Endodermal cell (in vitro differentiated cells): Measurements from ENCODE around the gene SOX6. TPM values are rescaled to one million over a fixed set of nuclear protein-coding genes. Genes with fewer than 3 reads are reported as not detected.
A peak's percentile ranks its signal among the peaks of the same experiment; 100 is the strongest.

Experiments
- DNase-seq: peaks from one replicate; pipeline ENCODE4 v3.0.0-alpha.2; 2017
- H3K27ac ChIP-seq: 2 replicates; pipeline ENCODE4 v1.5.1; 2013; ENCODE audit warnings: mild to moderate bottlenecking, low read depth, low read length, moderate library complexity
- H3K27me3 ChIP-seq: 2 replicates; pipeline ENCODE4 v1.6.1; 2013; ENCODE audit warnings: mild to moderate bottlenecking, low read length, moderate library complexity; ENCODE audit not compliant: insufficient read depth, control insufficient read depth, poor library complexity, severe bottlenecking
- H3K36me3 ChIP-seq: 2 replicates; pipeline ENCODE4 v1.7.0; 2013; ENCODE audit warnings: mild to moderate bottlenecking, low read length, moderate library complexity; ENCODE audit not compliant: control insufficient read depth, insufficient read depth
- H3K4me1 ChIP-seq: one replicate; pipeline ENCODE4 v1.7.0; 2013; ENCODE audit warnings: low read length; ENCODE audit not compliant: control insufficient read depth, insufficient read depth
- H3K4me3 ChIP-seq: 2 replicates; pipeline ENCODE4 v1.5.1; 2013; ENCODE audit warnings: mild to moderate bottlenecking, low read length, moderate library complexity
- H3K9ac ChIP-seq: 2 replicates; pipeline ENCODE4 v1.6.1; 2013; ENCODE audit warnings: mild to moderate bottlenecking, low read length, moderate library complexity; ENCODE audit not compliant: poor library complexity, severe bottlenecking; ENCODE audit errors: extremely low read depth
- H3K9me3 ChIP-seq: 2 replicates; pipeline ENCODE4 v1.6.1; 2013; ENCODE audit warnings: mild to moderate bottlenecking, low read length, moderate library complexity; ENCODE audit not compliant: control insufficient read depth
- H3K27ac Mint-ChIP-seq: 2 replicates; pipeline ENCODE4 v1.8.0; 2020; ENCODE audit warnings: mixed read lengths
- H3K27me3 Mint-ChIP-seq: 2 replicates; pipeline ENCODE4 v1.8.0; 2021; ENCODE audit warnings: mild to moderate bottlenecking, mixed read lengths; ENCODE audit not compliant: insufficient read depth
- H3K36me3 Mint-ChIP-seq: 2 replicates; pipeline ENCODE4 v1.8.0; 2020; ENCODE audit warnings: low read depth, mixed read lengths
- H3K4me1 Mint-ChIP-seq: 2 replicates; pipeline ENCODE4 v1.8.0; 2020; ENCODE audit warnings: mixed read lengths
- H3K4me3 Mint-ChIP-seq: 2 replicates; pipeline ENCODE4 v1.8.0; 2020; ENCODE audit warnings: mild to moderate bottlenecking, moderate library complexity, mixed read lengths
- H3K9me3 Mint-ChIP-seq: 2 replicates; pipeline ENCODE4 v1.8.0; 2020; ENCODE audit warnings: mild to moderate bottlenecking, mixed read lengths
- CTCF ChIP-seq: fragments of 200-600 bp; sonication (generic); conservative IDR thresholded peaks from 2 replicates; pipeline ENCODE4 v1.5.0; 2021; ENCODE audit warnings: antibody characterized with exemption, mild to moderate bottlenecking
- WGBS, 2 experiments: methylation state at CpG; one replicate each; pipeline versions ENCODE4 v1.1.5 to v1.1.7; 2013; ENCODE audit warnings: missing lambda C conversion rate in 2 of 2, mixed read lengths in 1 of 2; ENCODE audit not compliant: insufficient coverage in 1 of 2, insufficient read length in 1 of 2; 5-methylcytosine and 5-hydroxymethylcytosine counted together
- total RNA-seq, 2 donors: library from RNA; stranded (reverse); fragmentation: NEBNext Ultra II Directional in 1 of 2; extraction: Animal tissue kit (Norgen Biotek cat#: 25700) in 1 of 2; gene quantifications; 2 replicates in 1 of 2; 3 replicates in 1 of 2; pipeline ENCODE4 v1.2.1, GENCODE V29; 2021

The SOX6 gene
- total RNA-seq, 2 donors from 2014 or later, result 0.13 to 0.20 TPM

GRCh38 chr11:16296273-16296672, 60.1 kb downstream of the SOX6 start:
- Histone ChIP-seq H3K4me3 (no peak overlapping the region), H3K9me3 (no peaks in the 10 kb centered on the region), H3K27me3 (no peaks in the 10 kb centered on the region), H3K36me3 (no peaks in the 10 kb centered on the region), H3K4me1 (no peaks in the 10 kb centered on the region), H3K27ac (no peak overlapping the region), H3K9ac (no peak overlapping the region)
- no peaks in the 10 kb centered on the region for H3K9me3 Mint-ChIP-seq
- 90 to 95% methylated on average over 1 to 2 of the region's 2 CpGs for WGBS, 2 experiments
- no peaks in the 10 kb centered on the region for H3K4me1 Mint-ChIP-seq
- H3K36me3 Mint-ChIP-seq, result no peaks in the 10 kb centered on the region
- H3K27ac Mint-ChIP-seq, result no peak overlapping the region
- TF ChIP-seq CTCF, result no peak
- no peak for DNase-seq
- no peak overlapping the region for H3K4me3 Mint-ChIP-seq
- no peaks in the 10 kb centered on the region for H3K27me3 Mint-ChIP-seq

DNA sequence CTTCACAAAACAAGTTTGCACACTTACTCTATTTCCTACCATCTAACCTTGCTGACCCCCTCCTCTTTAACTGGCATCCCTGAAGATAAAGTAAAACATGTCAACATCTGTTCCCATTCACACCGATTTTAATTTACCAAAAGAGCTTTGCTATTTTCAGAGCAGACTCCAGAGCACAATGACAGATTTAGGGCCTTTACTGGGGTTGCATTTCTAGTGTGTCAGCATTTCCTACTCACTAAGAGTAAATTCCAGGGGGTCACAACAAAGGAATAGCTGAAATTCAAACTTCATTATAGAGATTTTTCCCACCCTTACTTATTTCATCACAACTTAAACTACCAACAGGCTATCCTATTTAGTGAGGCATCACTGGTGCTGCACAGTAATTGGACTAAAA, 60.8 kb downstream of the SOX6 start:
- no peak overlapping the region for H3K4me3 ChIP-seq
- no peak overlapping the region for H3K4me3 Mint-ChIP-seq
- no peak for DNase-seq
- no peaks in the 10 kb centered on the region for H3K36me3 ChIP-seq
- no peaks in the 10 kb centered on the region for H3K9me3 Mint-ChIP-seq
- H3K27me3 ChIP-seq, result no peaks in the 10 kb centered on the region
- peak overlapping the region; percentile 4 for H3K27ac ChIP-seq
- H3K4me1 Mint-ChIP-seq, result no peaks in the 10 kb centered on the region
- H3K27me3 Mint-ChIP-seq, result no peaks in the 10 kb centered on the region
- 22 to 76% methylated on average over 1 of the region's 1 CpG for WGBS, 2 experiments
- no peak overlapping the region for H3K9ac ChIP-seq
- no peak overlapping the region for H3K27ac Mint-ChIP-seq
- TF ChIP-seq CTCF, result no peak
- H3K36me3 Mint-ChIP-seq, result no peaks in the 10 kb centered on the region
- H3K4me1 ChIP-seq, result no peaks in the 10 kb centered on the region
- H3K9me3 ChIP-seq, result no peaks in the 10 kb centered on the region

DNA sequence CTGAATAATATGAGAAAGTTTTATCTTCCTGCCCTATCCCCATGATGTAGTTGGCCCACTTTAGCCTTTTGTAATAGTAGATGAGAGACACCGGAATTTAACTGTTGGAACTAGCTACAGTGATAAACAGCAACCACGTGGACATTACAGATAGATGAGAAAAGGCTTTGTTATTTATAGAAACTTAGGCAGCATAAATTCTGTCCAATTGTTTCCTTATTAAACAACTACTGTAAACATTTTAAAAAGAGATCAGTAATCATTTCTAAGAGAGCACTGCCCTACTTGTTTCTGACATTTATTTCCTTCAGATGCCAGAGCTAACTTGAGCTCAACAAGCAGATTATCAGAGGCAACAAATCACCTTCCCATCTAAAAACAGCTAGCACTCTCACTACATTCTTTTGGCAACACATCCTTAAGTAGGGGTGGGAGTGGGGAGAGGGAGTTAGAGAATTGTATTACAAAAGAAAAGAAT, 63.1 kb downstream of the SOX6 start:
- Mint-ChIP-seq H3K4me1 (no peaks in the 10 kb centered on the region), H3K36me3 (no peaks in the 10 kb centered on the region), H3K27me3 (no peaks in the 10 kb centered on the region), H3K4me3 (no peak overlapping the region), H3K9me3 (no peaks in the 10 kb centered on the region), H3K27ac (no peak overlapping the region)
- no peaks in the 10 kb centered on the region for H3K27me3 ChIP-seq
- no peak for TF ChIP-seq CTCF
- H3K9ac ChIP-seq, result no peak overlapping the region
- H3K4me1 ChIP-seq, result no peaks in the 10 kb centered on the region
- whole genome bisulfite sequencing, 2 experiments, result 89 to 100% methylated on average over 1 to 2 of the region's 2 CpGs
- DNase-seq, result no peak
- no peaks in the 10 kb centered on the region for H3K36me3 ChIP-seq
- H3K27ac ChIP-seq, result no peak overlapping the region
- H3K9me3 ChIP-seq, result no peaks in the 10 kb centered on the region
- no peak overlapping the region for H3K4me3 ChIP-seq
